C4-2B (cell line): ENCODE data around the gene MEF2D.

Experiments
- CTCF ChIP-seq: fragments of 450-650 bp; conservative IDR thresholded peaks from 2 replicates; pipeline ENCODE4 v1.5.1; 2017; ENCODE audit warnings: mild to moderate bottlenecking
- ZFX ChIP-seq: fragments of 450-650 bp; IDR thresholded peaks from 2 replicates; pipeline ENCODE4 v1.6.1; 2017

- TF ChIP-seq CTCF: no peak
- no peak for TF ChIP-seq ZFX
These were observed 36.7 kb downstream of the MEF2D start for GRCh38 chr1:156463874-156464273.
